Chondrocyte (in vitro differentiated cells): Measurements from ENCODE around the gene SASH1. TPM values are rescaled to one million over a fixed set of nuclear protein-coding genes. Genes with fewer than 3 reads are reported as not detected.

Experiments
- DNase-seq: peaks from one replicate; pipeline ENCODE4 v3.0.0; 2021; ENCODE audit warnings: mixed read lengths, low spot score
- H3K27ac Mint-ChIP-seq: one replicate; pipeline ENCODE4 v1.8.0; 2021; ENCODE audit warnings: mild to moderate bottlenecking, moderate library complexity, mixed read lengths; ENCODE audit not compliant: unreplicated experiment
- H3K27me3 Mint-ChIP-seq: 2 replicates; pipeline ENCODE4 v1.8.0; 2021; ENCODE audit warnings: low read depth, mixed read lengths
- H3K36me3 Mint-ChIP-seq: 2 replicates; pipeline ENCODE4 v1.8.0; 2021; ENCODE audit warnings: low read depth, mixed read lengths
- H3K4me1 Mint-ChIP-seq: 2 replicates; pipeline ENCODE4 v1.8.0; 2021; ENCODE audit warnings: low read depth, mild to moderate bottlenecking, mixed read lengths
- H3K4me3 Mint-ChIP-seq: one replicate; pipeline ENCODE4 v1.8.0; 2021; ENCODE audit warnings: mild to moderate bottlenecking, moderate library complexity, mixed read lengths; ENCODE audit not compliant: unreplicated experiment
- H3K9me3 Mint-ChIP-seq: 2 replicates; pipeline ENCODE4 v1.8.0; 2021; ENCODE audit warnings: low read depth, mixed read lengths
- total RNA-seq: library from RNA; stranded (reverse); gene quantifications from 3 replicates; pipeline ENCODE4 v1.2.1, GENCODE V29; 2021
- TF ChIP-seq, protein P1 (sequence below): fragments of 200-600 bp; sonication (generic); IDR thresholded peaks from 2 replicates; pipeline ENCODE4 v1.5.0; 2021; ENCODE audit warnings: antibody characterized with exemption, mild to moderate bottlenecking, moderate library complexity

Gene SASH1
- total RNA-seq, 1 donor from 2014 or later: 82.9 TPM

DNA sequence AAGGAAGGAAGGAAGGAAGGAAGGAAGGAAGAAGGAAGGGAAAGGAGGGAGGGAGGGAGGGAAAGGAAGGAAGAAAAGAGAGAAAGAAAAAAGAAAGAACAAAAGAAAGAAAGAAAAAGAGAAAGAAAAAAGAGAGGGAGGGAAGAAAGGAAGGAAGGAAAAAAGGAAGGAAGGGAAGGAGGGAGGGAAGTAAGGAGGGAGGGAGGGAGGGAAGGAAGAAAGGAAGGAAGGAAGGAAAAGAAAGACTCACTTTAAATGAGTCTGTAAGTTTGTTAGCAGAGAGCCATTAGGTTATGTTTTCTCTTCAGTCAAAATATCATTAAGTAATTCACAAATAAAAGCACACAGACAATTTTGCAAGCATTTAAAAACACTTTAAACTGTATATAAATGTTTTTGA lies 44.0 kb upstream of the SASH1 start:
- Mint-ChIP-seq H3K27me3 (no peaks in the 10 kb centered on the region), H3K4me3 (no peak overlapping the region), H3K4me1 (peaks cover 26% of the 10 kb centered on the region), H3K9me3 (no peaks in the 10 kb centered on the region), H3K36me3 (no peaks in the 10 kb centered on the region), H3K27ac (no peak overlapping the region)
- DNase-seq: no peak
- TF ChIP-seq, protein P1, sequence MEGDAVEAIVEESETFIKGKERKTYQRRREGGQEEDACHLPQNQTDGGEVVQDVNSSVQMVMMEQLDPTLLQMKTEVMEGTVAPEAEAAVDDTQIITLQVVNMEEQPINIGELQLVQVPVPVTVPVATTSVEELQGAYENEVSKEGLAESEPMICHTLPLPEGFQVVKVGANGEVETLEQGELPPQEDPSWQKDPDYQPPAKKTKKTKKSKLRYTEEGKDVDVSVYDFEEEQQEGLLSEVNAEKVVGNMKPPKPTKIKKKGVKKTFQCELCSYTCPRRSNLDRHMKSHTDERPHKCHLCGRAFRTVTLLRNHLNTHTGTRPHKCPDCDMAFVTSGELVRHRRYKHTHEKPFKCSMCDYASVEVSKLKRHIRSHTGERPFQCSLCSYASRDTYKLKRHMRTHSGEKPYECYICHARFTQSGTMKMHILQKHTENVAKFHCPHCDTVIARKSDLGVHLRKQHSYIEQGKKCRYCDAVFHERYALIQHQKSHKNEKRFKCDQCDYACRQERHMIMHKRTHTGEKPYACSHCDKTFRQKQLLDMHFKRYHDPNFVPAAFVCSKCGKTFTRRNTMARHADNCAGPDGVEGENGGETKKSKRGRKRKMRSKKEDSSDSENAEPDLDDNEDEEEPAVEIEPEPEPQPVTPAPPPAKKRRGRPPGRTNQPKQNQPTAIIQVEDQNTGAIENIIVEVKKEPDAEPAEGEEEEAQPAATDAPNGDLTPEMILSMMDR: no peak

DNA sequence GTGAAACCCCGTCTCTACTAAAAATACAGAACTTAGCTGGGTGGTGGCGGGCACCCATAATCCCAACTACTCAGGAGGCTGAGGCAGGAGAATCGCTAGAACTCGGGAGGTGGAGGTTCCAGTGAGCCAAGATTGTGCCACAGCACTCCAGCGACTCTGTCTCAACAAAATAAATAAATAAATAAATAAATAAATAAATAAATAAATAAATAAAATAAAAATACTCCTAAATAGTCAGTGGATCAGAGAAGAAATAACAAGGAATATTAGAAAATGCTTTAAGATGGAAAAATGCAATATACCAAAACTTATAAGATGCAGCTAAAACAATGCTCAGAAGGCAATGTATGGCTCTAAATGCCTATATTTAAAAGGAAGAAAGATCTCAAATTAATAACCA lies 39.0 kb upstream of the SASH1 start:
- TF ChIP-seq, protein P1: no peak
- Mint-ChIP-seq H3K4me1 (peaks cover 20% of the 10 kb centered on the region), H3K36me3 (no peaks in the 10 kb centered on the region), H3K9me3 (no peaks in the 10 kb centered on the region), H3K27ac (no peak overlapping the region), H3K27me3 (no peaks in the 10 kb centered on the region), H3K4me3 (no peak overlapping the region)
- no peak for DNase-seq

DNA sequence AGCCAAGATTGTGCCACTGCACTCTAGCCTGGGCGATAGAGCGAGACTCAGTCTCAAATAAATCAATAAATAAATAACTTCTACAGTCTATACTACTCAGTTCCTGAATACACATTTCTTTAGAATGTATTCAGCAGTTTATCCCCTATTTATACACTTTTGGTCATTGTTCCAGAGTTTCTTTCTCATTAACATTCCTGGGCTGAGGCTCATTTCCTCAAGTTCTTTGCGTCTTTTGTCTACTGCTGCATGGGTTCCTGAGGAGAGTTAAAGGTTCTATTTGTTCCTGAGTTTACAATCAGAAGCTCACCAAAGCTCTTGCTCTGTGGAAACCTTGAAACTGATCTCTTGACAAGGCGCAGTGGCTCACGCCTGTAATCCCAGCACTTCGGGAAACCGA lies 37.7 kb upstream of the SASH1 start:
- Mint-ChIP-seq H3K4me1 (peaks cover 25% of the 10 kb centered on the region), H3K27me3 (no peaks in the 10 kb centered on the region), H3K4me3 (no peak overlapping the region), H3K27ac (no peak overlapping the region), H3K9me3 (no peaks in the 10 kb centered on the region), H3K36me3 (no peaks in the 10 kb centered on the region)
- no peak for DNase-seq
- TF ChIP-seq, protein P1: no peak

DNA sequence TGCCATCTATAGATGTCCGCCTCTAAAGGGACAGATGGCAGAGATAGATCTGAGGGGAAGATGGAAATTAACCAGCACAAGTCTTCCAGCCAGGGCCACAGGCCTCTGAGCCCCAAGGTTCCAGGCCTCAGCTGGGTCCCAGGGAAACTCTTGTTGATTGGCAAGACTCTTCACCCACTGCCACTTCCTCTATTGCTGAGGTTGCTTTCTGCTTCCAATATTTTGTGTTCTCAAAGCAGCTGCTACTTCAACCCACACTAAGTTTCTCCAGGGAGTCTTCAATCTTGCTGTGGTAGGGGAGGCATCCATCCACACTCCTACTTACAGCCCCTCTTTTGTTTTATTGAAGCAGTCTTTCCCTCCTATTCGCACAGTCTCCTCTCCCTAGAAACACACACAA lies 36.4 kb upstream of the SASH1 start:
- H3K4me1 Mint-ChIP-seq: peaks cover 25% of the 10 kb centered on the region
- H3K36me3 Mint-ChIP-seq: no peaks in the 10 kb centered on the region
- H3K4me3 Mint-ChIP-seq: no peak overlapping the region
- DNase-seq: no peak
- H3K27me3 Mint-ChIP-seq: no peaks in the 10 kb centered on the region
- TF ChIP-seq, protein P1: no peak
- H3K9me3 Mint-ChIP-seq: no peaks in the 10 kb centered on the region
- H3K27ac Mint-ChIP-seq: peak overlapping the region; percentile 80

DNA sequence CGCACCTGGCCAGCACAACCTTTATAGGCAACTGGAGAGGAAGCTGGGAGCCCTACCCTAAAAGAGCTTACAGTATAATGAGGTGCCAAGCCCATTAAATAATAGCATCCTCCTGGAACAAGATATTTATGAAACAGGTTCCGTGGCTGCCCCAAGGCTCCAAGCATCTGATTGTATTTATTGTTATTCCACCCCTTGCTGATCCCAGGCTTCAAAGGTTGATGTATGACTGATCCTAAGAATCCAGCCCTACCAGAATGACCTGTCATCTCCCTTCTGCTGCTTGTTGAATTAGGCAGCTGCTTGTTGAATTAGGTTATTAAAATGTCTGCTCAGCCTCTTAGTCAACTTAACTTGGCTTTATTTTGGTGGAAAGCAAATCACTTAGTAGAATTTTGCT lies 35.2 kb upstream of the SASH1 start:
- peaks cover 32% of the 10 kb centered on the region for H3K4me1 Mint-ChIP-seq
- TF ChIP-seq, protein P1: no peak
- no peak overlapping the region for H3K4me3 Mint-ChIP-seq
- DNase-seq: no peak
- H3K9me3 Mint-ChIP-seq: no peaks in the 10 kb centered on the region
- no peaks in the 10 kb centered on the region for H3K27me3 Mint-ChIP-seq
- H3K36me3 Mint-ChIP-seq: no peaks in the 10 kb centered on the region
- no peak overlapping the region for H3K27ac Mint-ChIP-seq
